ENCODE results near the gene KIAA0753.

DNA sequence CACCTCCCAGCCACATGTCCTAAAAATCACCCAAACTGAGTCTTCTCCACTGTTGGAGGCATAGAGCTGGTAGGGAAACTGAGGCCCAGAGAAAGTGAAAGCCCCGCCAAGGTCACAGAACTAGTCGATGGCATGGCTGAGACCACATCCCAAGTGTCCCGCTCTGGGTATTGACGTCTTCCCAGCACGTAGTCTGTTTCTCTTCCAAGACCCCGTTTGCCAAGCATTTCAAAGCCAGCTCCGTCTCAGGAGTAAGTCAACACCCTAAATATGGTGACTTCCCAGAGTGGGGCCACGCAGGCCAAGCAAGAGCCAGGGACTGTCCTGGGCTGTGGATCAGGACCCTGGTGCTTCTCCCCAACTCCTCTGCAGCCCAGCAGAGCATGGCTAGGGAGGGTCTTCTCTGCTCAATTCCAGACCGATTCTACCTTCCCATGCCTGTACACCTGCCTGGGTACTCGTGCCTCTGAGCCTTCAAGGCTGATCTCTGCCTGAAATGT, 103.9 kb downstream of the KIAA0753 start:
- no peak for TF ChIP-seq USF2 (IDR thresholded peaks at IDR 0.05; ENCODE audit: low read depth, low read length)
- TF ChIP-seq USF2 (CRISPR knock-in tag; IDR thresholded peaks at IDR 0.05; ENCODE audit: borderline replicate concordance) = no peak
- TF ChIP-seq ZNF616 (CRISPR knock-in tag; IDR thresholded peaks at IDR 0.05; ENCODE audit: low read depth) = no peak
- TF ChIP-seq, protein P1, sequence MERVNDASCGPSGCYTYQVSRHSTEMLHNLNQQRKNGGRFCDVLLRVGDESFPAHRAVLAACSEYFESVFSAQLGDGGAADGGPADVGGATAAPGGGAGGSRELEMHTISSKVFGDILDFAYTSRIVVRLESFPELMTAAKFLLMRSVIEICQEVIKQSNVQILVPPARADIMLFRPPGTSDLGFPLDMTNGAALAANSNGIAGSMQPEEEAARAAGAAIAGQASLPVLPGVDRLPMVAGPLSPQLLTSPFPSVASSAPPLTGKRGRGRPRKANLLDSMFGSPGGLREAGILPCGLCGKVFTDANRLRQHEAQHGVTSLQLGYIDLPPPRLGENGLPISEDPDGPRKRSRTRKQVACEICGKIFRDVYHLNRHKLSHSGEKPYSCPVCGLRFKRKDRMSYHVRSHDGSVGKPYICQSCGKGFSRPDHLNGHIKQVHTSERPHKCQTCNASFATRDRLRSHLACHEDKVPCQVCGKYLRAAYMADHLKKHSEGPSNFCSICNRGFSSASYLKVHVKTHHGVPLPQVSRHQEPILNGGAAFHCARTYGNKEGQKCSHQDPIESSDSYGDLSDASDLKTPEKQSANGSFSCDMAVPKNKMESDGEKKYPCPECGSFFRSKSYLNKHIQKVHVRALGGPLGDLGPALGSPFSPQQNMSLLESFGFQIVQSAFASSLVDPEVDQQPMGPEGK (CRISPR knock-in tag; IDR thresholded peaks at IDR 0.05) = no peak
- no peak for TF ChIP-seq TRIM24 (CRISPR knock-in tag; IDR thresholded peaks at IDR 0.05)
- TF ChIP-seq, protein P2, sequence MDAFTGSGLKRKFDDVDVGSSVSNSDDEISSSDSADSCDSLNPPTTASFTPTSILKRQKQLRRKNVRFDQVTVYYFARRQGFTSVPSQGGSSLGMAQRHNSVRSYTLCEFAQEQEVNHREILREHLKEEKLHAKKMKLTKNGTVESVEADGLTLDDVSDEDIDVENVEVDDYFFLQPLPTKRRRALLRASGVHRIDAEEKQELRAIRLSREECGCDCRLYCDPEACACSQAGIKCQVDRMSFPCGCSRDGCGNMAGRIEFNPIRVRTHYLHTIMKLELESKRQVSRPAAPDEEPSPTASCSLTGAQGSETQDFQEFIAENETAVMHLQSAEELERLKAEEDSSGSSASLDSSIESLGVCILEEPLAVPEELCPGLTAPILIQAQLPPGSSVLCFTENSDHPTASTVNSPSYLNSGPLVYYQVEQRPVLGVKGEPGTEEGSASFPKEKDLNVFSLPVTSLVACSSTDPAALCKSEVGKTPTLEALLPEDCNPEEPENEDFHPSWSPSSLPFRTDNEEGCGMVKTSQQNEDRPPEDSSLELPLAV (CRISPR knock-in tag; conservative IDR thresholded peaks at IDR 0.05; ENCODE audit: low read depth) = no peak
- TF ChIP-seq ELF4 (CRISPR knock-in tag; IDR thresholded peaks at IDR 0.05; ENCODE audit: borderline replicate concordance) = no peak
- TF ChIP-seq CHD4 (IDR thresholded peaks at IDR 0.05; ENCODE audit: borderline replicate concordance, low read length) = no peak
- TF ChIP-seq ZNF136 (CRISPR knock-in tag; IDR thresholded peaks at IDR 0.05; ENCODE audit: low read depth) = no peak
- no peak for TF ChIP-seq ZNF563 (CRISPR knock-in tag; IDR thresholded peaks at IDR 0.05)
- TF ChIP-seq AHDC1 (CRISPR knock-in tag; IDR thresholded peaks at IDR 0.05; ENCODE audit: borderline replicate concordance) = no peak
- TF ChIP-seq EZH2 (conservative IDR thresholded peaks at IDR 0.05; ENCODE audit: low read depth, low read length) = no peak
- no peak for TF ChIP-seq GPN1 (CRISPR knock-in tag; IDR thresholded peaks at IDR 0.05; ENCODE audit: borderline replicate concordance)
